Measurements from ENCODE around the gene KLK15.
"Not testable (repeated sequence)": the region's sequence is repeated elsewhere in the genome, so short reads cannot be mapped to it uniquely, and the experiment has no call there.

The KLK15 gene

GRCh38 chr19:50792272-50793250 is 40.8 kb downstream of the KLK15 start:
- Histone ChIP-seq H3K27ac (ENCODE audit: low read length) (no peak overlapping the region), H3K4me1 (ENCODE audit: control insufficient read depth, low read depth, low read length) (no peaks in the 10 kb centered on the region), H3K36me3 (ENCODE audit: control insufficient read depth, low read depth, low read length) (peaks cover 12% of the 10 kb centered on the region), H3K9me3 (ENCODE audit: control insufficient read depth, low read depth, low read length) (no peaks in the 10 kb centered on the region), H3K4me3 (ENCODE audit: low read length) (no peak overlapping the region), H3K9ac (ENCODE audit: low read length) (no peak overlapping the region), H3K27me3 (ENCODE audit: control insufficient read depth, insufficient read depth, low read length) (no peaks in the 10 kb centered on the region)

- Histone ChIP-seq H3K4me3 (ENCODE audit: low read length) (no peak overlapping the region), H3K9me3 (ENCODE audit: control insufficient read depth, low read depth, low read length) (no peaks in the 10 kb centered on the region), H3K9ac (ENCODE audit: low read length) (no peak overlapping the region), H3K36me3 (ENCODE audit: control insufficient read depth, low read depth, low read length) (peaks cover 6% of the 10 kb centered on the region), H3K4me1 (ENCODE audit: control insufficient read depth, low read depth, low read length) (no peaks in the 10 kb centered on the region), H3K27ac (ENCODE audit: low read length) (no peak overlapping the region), H3K27me3 (ENCODE audit: control insufficient read depth, insufficient read depth, low read length) (no peaks in the 10 kb centered on the region)
Measured at GRCh38 chr19:50791594-50792271, 41.6 kb downstream of the KLK15 start.

GRCh38 chr19:50790922-50791467 is 42.4 kb downstream of the KLK15 start:
- Histone ChIP-seq H3K27ac (ENCODE audit: low read length) (no peak overlapping the region), H3K4me1 (ENCODE audit: control insufficient read depth, low read depth, low read length) (no peaks in the 10 kb centered on the region), H3K9me3 (ENCODE audit: control insufficient read depth, low read depth, low read length) (no peaks in the 10 kb centered on the region), H3K4me3 (ENCODE audit: low read length) (no peak overlapping the region), H3K9ac (ENCODE audit: low read length) (no peak overlapping the region), H3K27me3 (ENCODE audit: control insufficient read depth, insufficient read depth, low read length) (no peaks in the 10 kb centered on the region), H3K36me3 (ENCODE audit: control insufficient read depth, low read depth, low read length) (peaks cover 6% of the 10 kb centered on the region)

GRCh38 chr19:50790396-50790795 is 43.0 kb downstream of the KLK15 start, which contains the start of gene ACP4:
Gene ACP4, plus strand, starts transcription at chr19:50790415. Its CDS starts 0 bp downstream, at chr19:50790415.
- no peak within 1 kb of the TSS for H3K9ac ChIP-seq (ENCODE audit: low read length)
- H3K9me3 ChIP-seq (ENCODE audit: control insufficient read depth, low read depth, low read length): no peaks in the 10 kb centered on the region
- no peak within 1 kb of the TSS for H3K4me3 ChIP-seq (ENCODE audit: low read length)
- H3K27me3 ChIP-seq (ENCODE audit: control insufficient read depth, insufficient read depth, low read length): no peaks in the 10 kb centered on the region
- peaks cover under 1% of the 10 kb centered on the region for H3K36me3 ChIP-seq (ENCODE audit: control insufficient read depth, low read depth, low read length)
- no peak within 1 kb of the TSS for H3K27ac ChIP-seq (ENCODE audit: low read length)
- H3K4me1 ChIP-seq (ENCODE audit: control insufficient read depth, low read depth, low read length): no peaks in the 10 kb centered on the region

- H3K27me3 ChIP-seq (ENCODE audit: control insufficient read depth, insufficient read depth, low read length): peaks cover 13% of the 10 kb centered on the region
Measured at GRCh38 chr19:50785329-50785728, 48.0 kb downstream of the KLK15 start.

GRCh38 chr19:50784710-50785109 is 48.7 kb downstream of the KLK15 start:
- Histone ChIP-seq H3K9ac (ENCODE audit: low read length) (no peak overlapping the region), H3K4me1 (ENCODE audit: control insufficient read depth, low read depth, low read length) (no peaks in the 10 kb centered on the region), H3K36me3 (ENCODE audit: control insufficient read depth, low read depth, low read length) (no peaks in the 10 kb centered on the region), H3K4me3 (ENCODE audit: low read length) (no peak overlapping the region), H3K27me3 (ENCODE audit: control insufficient read depth, insufficient read depth, low read length) (peaks cover 19% of the 10 kb centered on the region), H3K9me3 (ENCODE audit: control insufficient read depth, low read depth, low read length) (no peaks in the 10 kb centered on the region), H3K27ac (ENCODE audit: low read length) (no peak overlapping the region)

More at GRCh38 chr19:50785329-50785728, 48.0 kb downstream of the KLK15 start:
- Histone ChIP-seq H3K9ac (ENCODE audit: low read length) (no peak overlapping the region), H3K27ac (ENCODE audit: low read length) (no peak overlapping the region), H3K4me1 (ENCODE audit: control insufficient read depth, low read depth, low read length) (no peaks in the 10 kb centered on the region), H3K36me3 (ENCODE audit: control insufficient read depth, low read depth, low read length) (no peaks in the 10 kb centered on the region), H3K9me3 (ENCODE audit: control insufficient read depth, low read depth, low read length) (no peaks in the 10 kb centered on the region), H3K4me3 (ENCODE audit: low read length) (no peak overlapping the region)

- not testable (repeated sequence) for H3K4me1 ChIP-seq (ENCODE audit: control insufficient read depth, low read depth, low read length); H3K9me3 ChIP-seq (ENCODE audit: control insufficient read depth, low read depth, low read length); H3K27ac ChIP-seq (ENCODE audit: low read length); H3K4me3 ChIP-seq (ENCODE audit: low read length); H3K36me3 ChIP-seq (ENCODE audit: control insufficient read depth, low read depth, low read length); H3K9ac ChIP-seq (ENCODE audit: low read length)
- H3K27me3 ChIP-seq (ENCODE audit: control insufficient read depth, insufficient read depth, low read length): peaks cover 28% of the 10 kb centered on the region
Measured at GRCh38 chr19:50783848-50784152, 49.6 kb downstream of the KLK15 start.

- no peak overlapping the region for H3K4me3 ChIP-seq (ENCODE audit: low read length)
- peaks cover 57% of the 10 kb centered on the region for H3K27me3 ChIP-seq (ENCODE audit: control insufficient read depth, insufficient read depth, low read length)
- no peak overlapping the region for H3K27ac ChIP-seq (ENCODE audit: low read length)
- no peak overlapping the region for H3K9ac ChIP-seq (ENCODE audit: low read length)
- H3K9me3 ChIP-seq (ENCODE audit: control insufficient read depth, low read depth, low read length): no peaks in the 10 kb centered on the region
- no peaks in the 10 kb centered on the region for H3K36me3 ChIP-seq (ENCODE audit: control insufficient read depth, low read depth, low read length)
- H3K4me1 ChIP-seq (ENCODE audit: control insufficient read depth, low read depth, low read length): peaks cover 5% of the 10 kb centered on the region
Measured at GRCh38 chr19:50780753-50781435, 52.5 kb downstream of the KLK15 start.

GRCh38 chr19:50779504-50780457 is 53.6 kb downstream of the KLK15 start:
- H3K9ac ChIP-seq (ENCODE audit: low read length): no peak overlapping the region
- peaks cover 5% of the 10 kb centered on the region for H3K4me1 ChIP-seq (ENCODE audit: control insufficient read depth, low read depth, low read length)
- H3K36me3 ChIP-seq (ENCODE audit: control insufficient read depth, low read depth, low read length): no peaks in the 10 kb centered on the region
- no peaks in the 10 kb centered on the region for H3K9me3 ChIP-seq (ENCODE audit: control insufficient read depth, low read depth, low read length)
- no peak overlapping the region for H3K27ac ChIP-seq (ENCODE audit: low read length)
- H3K4me3 ChIP-seq (ENCODE audit: low read length): no peak overlapping the region
- H3K27me3 ChIP-seq (ENCODE audit: control insufficient read depth, insufficient read depth, low read length): peaks cover 68% of the 10 kb centered on the region

GRCh38 chr19:50778906-50779430 is 54.4 kb downstream of the KLK15 start:
- H3K9ac ChIP-seq (ENCODE audit: low read length): no peak overlapping the region
- no peaks in the 10 kb centered on the region for H3K36me3 ChIP-seq (ENCODE audit: control insufficient read depth, low read depth, low read length)
- peaks cover 5% of the 10 kb centered on the region for H3K4me1 ChIP-seq (ENCODE audit: control insufficient read depth, low read depth, low read length)
- no peak overlapping the region for H3K27ac ChIP-seq (ENCODE audit: low read length)
- no peak overlapping the region for H3K4me3 ChIP-seq (ENCODE audit: low read length)
- H3K27me3 ChIP-seq (ENCODE audit: control insufficient read depth, insufficient read depth, low read length): peaks cover 77% of the 10 kb centered on the region
- no peaks in the 10 kb centered on the region for H3K9me3 ChIP-seq (ENCODE audit: control insufficient read depth, low read depth, low read length)

Measured in iPS-18a (cell line).